HepG2 (cell line): ENCODE results near the gene PACC1. TPM values are rescaled to one million over a fixed set of nuclear protein-coding genes. Genes with fewer than 3 reads are reported as not detected.

ENCODE experiments used
- ATAC-seq: fragments of 200-7000 bp; cut with Tn5 transposase; 3 replicates; pipeline ENCODE4 v1.9.1; 2020; ENCODE audit warnings: mild to moderate bottlenecking, moderate library complexity
- BruUV-seq: library from RNA; stranded (reverse); fragments of 400-500 nt; replicated peaks from 2 replicates; lab custom pipeline; 2021; lab: Mats Ljungman, UMichigan
- CTCF ChIA-PET: fragments of 300-600 bp; formaldehyde crosslinking; extraction: SDS; loops from one replicate; lab custom pipeline; 2021; ENCODE audit warnings: low total read pairs, inconsistent platforms, low intra/inter-chr PET ratio; lab: Yijun Ruan, JAX
- POLR2A ChIA-PET: fragments of 350-600 bp; sonication (Branson Sonifier 250); formaldehyde crosslinking; loops from one replicate; lab custom pipeline; 2020; ENCODE audit warnings: antibody characterized with exemption, inconsistent platforms; lab: Yijun Ruan, JAX
- DNase-seq: peaks from one replicate; pipeline ENCODE4 v3.0.0-alpha.2; 2015; ENCODE audit warnings: low spot score
- FAIRE-seq: peaks from 3 replicates; lab custom pipeline; 2011; peaks lifted over from hg19 to GRCh38; lab: Jason Lieb, UNC
- H2AFZ ChIP-seq: one replicate; pipeline ENCODE4 v1.6.1; 2011; ENCODE audit warnings: low read length, inconsistent platforms
- H3K27ac ChIP-seq: fragments of 300-600 bp; 3 replicates; pipeline ENCODE4 v1.8.0; 2011; ENCODE audit warnings: mixed run types, mild to moderate bottlenecking, mixed read lengths, low read length, inconsistent platforms; ENCODE audit not compliant: insufficient read depth; ENCODE audit errors: extremely low read length
- H3K27me3 ChIP-seq, 2 experiments: fragments of 200-600 bp in 1 of 2; 2 replicates in 1 of 2; 3 replicates in 1 of 2; pipeline versions ENCODE4 v1.6.0 to v1.8.0; 2011; ENCODE audit warnings: low read length in 2 of 2, mild to moderate bottlenecking in 2 of 2, moderate library complexity in 2 of 2, inconsistent platforms in 1 of 2; ENCODE audit not compliant: insufficient read depth in 2 of 2, control insufficient read depth in 1 of 2
- H3K36me3 ChIP-seq, 2 experiments: fragments of 200-600 bp in 1 of 2; replicated peaks in 1 of 2; 2 replicates in 1 of 2; 3 replicates in 1 of 2; pipeline versions ENCODE4 v1.5.1 to v1.8.0; 2011; ENCODE audit warnings: low read length in 2 of 2, inconsistent platforms in 1 of 2; ENCODE audit not compliant: insufficient read depth in 2 of 2, control insufficient read depth in 1 of 2
- H3K4me1 ChIP-seq: 2 replicates; pipeline ENCODE4 v1.5.1; 2012; ENCODE audit warnings: low read length, inconsistent platforms; ENCODE audit not compliant: insufficient read depth
- H3K4me2 ChIP-seq: 2 replicates; pipeline ENCODE4 v1.6.0; 2011; ENCODE audit warnings: low read depth, low read length, inconsistent platforms
- H3K4me3 ChIP-seq, 3 experiments: fragments of 200-600 bp in 1 of 3; sonication (generic), shearing (Covaris generic) in 1 of 3; replicated peaks in 1 of 3; 2 replicates each; pipeline ENCODE4 v1.5.1; 2011 to 2016; ENCODE audit warnings: low read length in 3 of 3, inconsistent platforms in 2 of 3, low read depth in 2 of 3, mild to moderate bottlenecking in 2 of 3, control low read depth in 1 of 3, mixed read lengths in 1 of 3; ENCODE audit not compliant: insufficient read depth in 1 of 3
- H3K79me2 ChIP-seq: one replicate; pipeline ENCODE4 v1.6.1; 2011; ENCODE audit warnings: low read length, inconsistent platforms; ENCODE audit not compliant: insufficient read depth
- H3K9ac ChIP-seq: 2 replicates; pipeline ENCODE4 v1.6.0; 2011; ENCODE audit warnings: mild to moderate bottlenecking, low read depth, low read length, inconsistent platforms; ENCODE audit not compliant: insufficient read depth
- H3K9me3 ChIP-seq: 2 replicates; pipeline ENCODE4 v1.5.1; 2012; ENCODE audit warnings: mild to moderate bottlenecking, low read length
- H4K20me1 ChIP-seq: 2 replicates; pipeline ENCODE4 v1.6.0; 2011; ENCODE audit warnings: inconsistent platforms, mild to moderate bottlenecking, low read length, moderate library complexity; ENCODE audit not compliant: insufficient read depth
- BCLAF1 ChIP-seq: fragments of 450-650 bp; IDR thresholded peaks from 2 replicates; pipeline ENCODE4 v1.6.1; 2017; ENCODE audit warnings: mild to moderate bottlenecking
- GMEB2 ChIP-seq: IDR thresholded peaks from 2 replicates; pipeline ENCODE4 v1.6.1; 2016; ENCODE audit warnings: missing biosample characterization, missing genetic modification reagents, low read depth
- ZBTB21 ChIP-seq: sonication (generic); formaldehyde crosslinking; IDR thresholded peaks from 2 replicates; pipeline ENCODE4 v1.4.0; 2020; ENCODE audit warnings: missing genetic modification reagents
- WGBS: methylation state at CpG from one replicate; pipeline ENCODE4 v1.1.6; 2017; ENCODE audit warnings: low lambda C conversion rate; 5-methylcytosine and 5-hydroxymethylcytosine counted together
- in situ Hi-C: cut with HindIII; loops from 2 replicates; pipeline ENCODE4 v1.10.0; 2017; ENCODE audit warnings: low pct_unique_long_range_greater_than_20kb; ENCODE audit not compliant: extremely low pct_ligation_motif_present
- intact Hi-C: fragments of 100-400 bp; cut with micrococcal nuclease; formaldehyde crosslinking; loops from one replicate; pipeline ENCODE4 v1.10.0; 2022; ENCODE audit not compliant: unreplicated experiment
- polyA plus RNA-seq, 8 experiments: library from polyadenylated mRNA; depleted of rRNA in 3 of 8; stranded (reverse) in 7 of 8; unstranded in 1 of 8; fragments of >200 nt; fragmentation: Illumina TruSeq in 4 of 8; extraction: Trizol in 4 of 8; gene quantifications; 2 replicates each; pipeline versions ENCODE4 v1.2.1 to v1.2.3, GENCODE V29; 2011 to 2016; ENCODE audit warnings: low read depth in 4 of 8, missing spikeins in 1 of 8, mixed read lengths in 1 of 8; ENCODE audit not compliant: insufficient read depth in 1 of 8
- total RNA-seq, 5 experiments: library from RNA; depleted of rRNA; stranded (reverse); fragments of >200 nt; fragmentation: Illumina TruSeq; extraction: Trizol; gene quantifications; 2 replicates each; pipeline ENCODE4 v1.2.3, GENCODE V29; 2016; ENCODE audit warnings: low read depth in 1 of 5

The PACC1 gene
- total and polyA plus RNA-seq, 2 of the 13 experiments (the other 11 are each of a cell fraction or from before 2014, with no cell fraction given), result 9.4 to 10.7 TPM

GRCh38 chr1:212364985-212365384 is 49.7 kb downstream of the PACC1 start (continued):
- TF ChIP-seq BCLAF1, result no peak
- TF ChIP-seq, all 625 proteins: peak for 0

DNA sequence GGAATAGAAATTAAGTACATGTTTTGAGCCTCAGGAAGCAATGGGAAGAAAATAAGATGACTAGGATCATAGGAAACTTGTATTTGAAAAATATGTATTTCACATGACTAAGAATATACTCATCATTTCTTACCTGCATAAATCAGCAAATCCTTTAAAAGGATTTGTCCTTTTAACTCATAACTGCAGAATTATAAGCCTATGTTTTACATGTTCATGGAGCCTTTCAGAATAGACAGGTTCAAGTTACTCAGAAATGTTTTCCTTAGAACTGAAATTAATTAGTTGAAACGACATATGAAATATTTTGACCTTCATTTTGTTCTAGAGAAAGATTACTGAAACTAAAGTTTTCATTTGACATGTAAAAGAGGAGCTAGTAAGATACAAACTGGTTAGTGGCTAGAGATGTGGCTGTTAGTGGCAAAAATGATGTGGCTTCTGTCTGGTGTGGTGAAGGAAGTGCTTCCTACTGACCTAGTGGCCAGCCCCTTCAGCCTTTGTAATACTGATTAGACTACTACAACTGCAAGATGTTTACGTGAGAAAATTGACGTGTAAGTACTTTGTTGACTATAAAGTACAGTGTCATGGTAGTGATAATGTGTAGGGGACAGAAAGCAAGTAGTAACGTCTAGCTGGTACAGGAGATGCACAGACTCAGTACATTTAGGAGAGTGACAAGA is 54.7 kb downstream of the PACC1 start:
- Histone ChIP-seq H3K27ac (no peak overlapping the region), H4K20me1 (no peaks in the 10 kb centered on the region), H3K4me2 (no peak overlapping the region), H3K4me3 (no peak overlapping the region), H3K4me1 (no peaks in the 10 kb centered on the region), H2AFZ (no peak overlapping the region), H3K36me3 (peaks cover 5 to 63% of the 10 kb centered on the region in 2 experiments), H3K27me3 (no peaks in the 10 kb centered on the region), H3K9me3 (no peaks in the 10 kb centered on the region), H3K9ac (no peak overlapping the region), H3K79me2 (no peaks in the 10 kb centered on the region)
- intact Hi-C loops (no loop called here), in situ Hi-C loops (loop anchor here (10.0 kb wide), 1 partner anchor 95 kb away; no protein-coding TSS in a partner anchor)
- FAIRE-seq, result no peak
- BruUV-seq, result no TSS peak
- CTCF ChIA-PET, result no interaction called here
- DNase-seq, result no peak
- no peak for ATAC-seq
- 88% methylated on average over 4 of the region's 4 CpGs for WGBS
- POLR2A ChIA-PET, result no interaction called here
- TF ChIP-seq ZBTB21 (CRISPR knock-in tag) (no peak), GMEB2 (CRISPR knock-in tag) (peak; percentile 26; the same call in 1 of the 2 replicates)
